Esophagus muscularis mucosa (tissue), 3 donors: ENCODE data around the gene HIRA.

Source experiments
- EP300 ChIP-seq: sonication (generic); formaldehyde crosslinking; IDR thresholded peaks from one replicate; pipeline ENCODE4 v1.6.1; 2017; ENCODE audit warnings: antibody characterized with exemption
- TF ChIP-seq, protein P1 (sequence below), 3 experiments: fragments of 200-600 bp in 2 of 3; fragments of 450-650 bp in 1 of 3; sonication (generic) in 2 of 3; IDR thresholded peaks; one replicate each; pipeline ENCODE4 v1.5.1; 2017 to 2019; ENCODE audit warnings: antibody characterized with exemption in 3 of 3, mild to moderate bottlenecking in 2 of 3, moderate library complexity in 1 of 3

DNA sequence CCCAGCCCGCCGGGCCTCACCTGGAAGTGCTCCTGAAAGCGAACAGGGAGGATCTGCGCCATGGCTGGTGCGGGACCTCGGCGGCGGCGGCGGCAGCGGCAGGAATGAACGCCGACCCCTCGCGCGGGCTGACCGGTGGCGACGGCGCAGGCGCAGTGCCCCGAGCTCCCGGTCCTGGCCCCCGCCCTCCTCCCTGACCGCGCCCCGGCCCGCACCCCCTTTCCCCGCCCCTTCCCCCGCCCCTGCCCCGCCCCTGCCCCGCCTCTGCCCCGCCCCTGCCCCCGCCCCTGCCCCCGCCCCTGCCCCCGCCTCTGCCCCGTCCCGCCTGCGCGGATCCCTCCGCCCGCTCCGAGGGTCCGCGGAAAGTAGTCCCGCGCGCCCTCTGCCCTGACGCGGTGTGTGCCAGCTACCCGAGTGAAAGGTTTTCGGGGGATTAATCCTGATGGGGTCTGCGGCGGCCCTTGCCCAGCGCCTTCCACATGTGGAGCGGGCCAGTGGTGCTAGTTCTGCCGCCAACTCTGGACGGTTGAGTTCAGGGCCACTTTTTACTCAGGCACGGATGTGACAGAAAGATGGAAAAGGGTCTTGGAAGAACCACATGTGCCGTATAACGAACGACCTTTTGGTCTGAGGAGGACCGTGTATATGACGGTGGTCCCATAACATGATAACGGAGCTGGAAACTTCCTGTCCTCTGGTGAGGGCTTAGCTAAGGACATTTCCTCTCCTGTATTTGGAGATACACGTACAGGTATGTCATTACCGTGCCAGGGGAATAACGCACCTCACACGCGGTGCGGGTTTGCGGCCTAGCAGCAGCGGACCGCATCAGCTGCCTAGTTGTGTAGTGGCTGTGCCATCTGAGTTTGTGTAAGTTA is 139.7 kb downstream of the HIRA start, which contains the start of gene CLTCL1:
- TF ChIP-seq, protein P1, sequence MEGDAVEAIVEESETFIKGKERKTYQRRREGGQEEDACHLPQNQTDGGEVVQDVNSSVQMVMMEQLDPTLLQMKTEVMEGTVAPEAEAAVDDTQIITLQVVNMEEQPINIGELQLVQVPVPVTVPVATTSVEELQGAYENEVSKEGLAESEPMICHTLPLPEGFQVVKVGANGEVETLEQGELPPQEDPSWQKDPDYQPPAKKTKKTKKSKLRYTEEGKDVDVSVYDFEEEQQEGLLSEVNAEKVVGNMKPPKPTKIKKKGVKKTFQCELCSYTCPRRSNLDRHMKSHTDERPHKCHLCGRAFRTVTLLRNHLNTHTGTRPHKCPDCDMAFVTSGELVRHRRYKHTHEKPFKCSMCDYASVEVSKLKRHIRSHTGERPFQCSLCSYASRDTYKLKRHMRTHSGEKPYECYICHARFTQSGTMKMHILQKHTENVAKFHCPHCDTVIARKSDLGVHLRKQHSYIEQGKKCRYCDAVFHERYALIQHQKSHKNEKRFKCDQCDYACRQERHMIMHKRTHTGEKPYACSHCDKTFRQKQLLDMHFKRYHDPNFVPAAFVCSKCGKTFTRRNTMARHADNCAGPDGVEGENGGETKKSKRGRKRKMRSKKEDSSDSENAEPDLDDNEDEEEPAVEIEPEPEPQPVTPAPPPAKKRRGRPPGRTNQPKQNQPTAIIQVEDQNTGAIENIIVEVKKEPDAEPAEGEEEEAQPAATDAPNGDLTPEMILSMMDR (IDR thresholded peaks at IDR 0.05), result no peak
- no peak for TF ChIP-seq EP300
